Skeletal muscle tissue (tissue), 4 donors: ENCODE measurements around the gene EEIG2. TPM values are rescaled to one million over a fixed set of nuclear protein-coding genes. Genes with fewer than 3 reads are reported as not detected.

Experiments
- H3K27ac ChIP-seq: one replicate; pipeline ENCODE4 v1.7.0; 2013; ENCODE audit warnings: mild to moderate bottlenecking, low read depth, low read length, inconsistent platforms
- H3K27me3 ChIP-seq, 3 donors: one replicate each; pipeline ENCODE4 v1.7.0; 2013; ENCODE audit warnings: low read length in 3 of 3; ENCODE audit not compliant: control insufficient read depth in 3 of 3, insufficient read depth in 3 of 3
- H3K36me3 ChIP-seq, 3 donors: one replicate each; pipeline ENCODE4 v1.7.0; 2013; ENCODE audit warnings: low read length in 3 of 3; ENCODE audit not compliant: control insufficient read depth in 3 of 3, insufficient read depth in 3 of 3
- H3K4me1 ChIP-seq, 3 donors: one replicate each; pipeline ENCODE4 v1.7.0; 2013; ENCODE audit warnings: low read length in 3 of 3, mild to moderate bottlenecking in 3 of 3; ENCODE audit not compliant: control insufficient read depth in 3 of 3, insufficient read depth in 3 of 3
- H3K4me3 ChIP-seq, 3 donors: one replicate each; pipeline ENCODE4 v1.7.0; 2013; ENCODE audit warnings: low read length in 3 of 3
- H3K9ac ChIP-seq, 3 donors: one replicate each; pipeline ENCODE4 v1.7.0; 2013; ENCODE audit warnings: low read length in 3 of 3, mild to moderate bottlenecking in 3 of 3, moderate library complexity in 2 of 3, low read depth in 1 of 3
- H3K9me3 ChIP-seq, 3 donors: one replicate each; pipeline ENCODE4 v1.7.0; 2013; ENCODE audit warnings: low read length in 3 of 3; ENCODE audit not compliant: control insufficient read depth in 3 of 3
- total RNA-seq: library from RNA; depleted of rRNA; stranded (reverse); fragments of >200 nt; gene quantifications from one replicate; pipeline ENCODE4 v1.2.3, GENCODE V29; 2014
- donor health status: Osteomylitis.

Gene EEIG2
- total RNA-seq, 1 donor from 2014 or later: 15.7 TPM

GRCh38 chr1:108593448-108593847, 33.5 kb downstream of the EEIG2 start:
- Histone ChIP-seq H3K9me3 (no peaks in the 10 kb centered on the region), H3K9ac (no peak overlapping the region), H3K27ac (no peak overlapping the region), H3K4me3 (no peak overlapping the region), H3K4me1 (peaks cover 3 to 9% (median 4%) of the 10 kb centered on the region in 3 donors), H3K36me3 (no peaks in the 10 kb centered on the region), H3K27me3 (no peaks in the 10 kb centered on the region)

GRCh38 chr1:108595507-108595906, 35.6 kb downstream of the EEIG2 start:
- no peaks in the 10 kb centered on the region for H3K27me3 ChIP-seq
- no peaks in the 10 kb centered on the region for H3K36me3 ChIP-seq
- H3K4me1 ChIP-seq: peaks cover under 1 to 6% (median 1%) of the 10 kb centered on the region in 3 donors
- no peak overlapping the region for H3K9ac ChIP-seq
- H3K4me3 ChIP-seq: no peak overlapping the region
- no peak overlapping the region for H3K27ac ChIP-seq
- H3K9me3 ChIP-seq: no peaks in the 10 kb centered on the region

GRCh38 chr1:108597041-108597440, 37.1 kb downstream of the EEIG2 start:
- H3K27ac ChIP-seq: no peak overlapping the region
- H3K9me3 ChIP-seq: no peaks in the 10 kb centered on the region
- H3K4me1 ChIP-seq: peaks cover 0 to 3% (median 0%) of the 10 kb centered on the region in 3 donors
- H3K4me3 ChIP-seq: no peak overlapping the region
- no peak overlapping the region for H3K9ac ChIP-seq
- no peaks in the 10 kb centered on the region for H3K27me3 ChIP-seq
- H3K36me3 ChIP-seq: no peaks in the 10 kb centered on the region

- no peak overlapping the region for H3K9ac ChIP-seq
- H3K27ac ChIP-seq: no peak overlapping the region
- no peaks in the 10 kb centered on the region for H3K27me3 ChIP-seq
- peaks cover 0 to 2% (median 0%) of the 10 kb centered on the region in 3 donors for H3K4me1 ChIP-seq
- H3K36me3 ChIP-seq: no peaks in the 10 kb centered on the region
- H3K9me3 ChIP-seq: no peaks in the 10 kb centered on the region
- H3K4me3 ChIP-seq: no peak overlapping the region
Measured at GRCh38 chr1:108598340-108598739, 38.4 kb downstream of the EEIG2 start.

GRCh38 chr1:108600504-108600903, 40.6 kb downstream of the EEIG2 start:
- Histone ChIP-seq H3K9ac (no peak overlapping the region), H3K27ac (no peak overlapping the region), H3K4me3 (no peak overlapping the region), H3K4me1 (peaks cover 0 to 2% (median 0%) of the 10 kb centered on the region in 3 donors), H3K27me3 (no peaks in the 10 kb centered on the region), H3K9me3 (no peaks in the 10 kb centered on the region), H3K36me3 (peaks cover 0 to 3% (median 0%) of the 10 kb centered on the region in 3 donors)

GRCh38 chr1:108601708-108602410, 42.0 kb downstream of the EEIG2 start:
- no peak overlapping the region for H3K27ac ChIP-seq
- H3K36me3 ChIP-seq: peaks cover 0 to 3% (median 0%) of the 10 kb centered on the region in 3 donors
- H3K9ac ChIP-seq: no peak overlapping the region
- H3K4me1 ChIP-seq: no peaks in the 10 kb centered on the region
- H3K9me3 ChIP-seq: no peaks in the 10 kb centered on the region
- no peak overlapping the region for H3K4me3 ChIP-seq
- H3K27me3 ChIP-seq: no peaks in the 10 kb centered on the region

GRCh38 chr1:108605633-108606032, 45.7 kb downstream of the EEIG2 start:
- Histone ChIP-seq H3K36me3 (peaks cover 0 to 3% (median 0%) of the 10 kb centered on the region in 3 donors), H3K27me3 (no peaks in the 10 kb centered on the region), H3K9ac (no peak overlapping the region), H3K4me1 (no peaks in the 10 kb centered on the region), H3K9me3 (no peaks in the 10 kb centered on the region), H3K4me3 (no peak overlapping the region), H3K27ac (no peak overlapping the region)

- no peak overlapping the region for H3K4me3 ChIP-seq
- H3K27me3 ChIP-seq: no peaks in the 10 kb centered on the region
Measured at GRCh38 chr1:108606478-108606877, 46.6 kb downstream of the EEIG2 start.

GRCh38 chr1:108609483-108610049, 49.7 kb downstream of the EEIG2 start:
- H3K27ac ChIP-seq: peak overlapping the region; percentile 7

More at GRCh38 chr1:108606478-108606877, 46.6 kb downstream of the EEIG2 start:
- H3K9me3 ChIP-seq: no peaks in the 10 kb centered on the region
- peaks cover 0 to 3% (median 0%) of the 10 kb centered on the region in 3 donors for H3K36me3 ChIP-seq
- no peak overlapping the region for H3K9ac ChIP-seq
- H3K27ac ChIP-seq: no peak overlapping the region
- H3K4me1 ChIP-seq: no peaks in the 10 kb centered on the region

More at GRCh38 chr1:108609483-108610049, 49.7 kb downstream of the EEIG2 start:
- Histone ChIP-seq H3K9ac (no peak overlapping the region), H3K4me1 (no peaks in the 10 kb centered on the region), H3K9me3 (no peaks in the 10 kb centered on the region), H3K27me3 (no peaks in the 10 kb centered on the region), H3K4me3 (no peak overlapping the region), H3K36me3 (peaks cover 0 to under 1% (median 0%) of the 10 kb centered on the region in 3 donors)
